ENCODE results near the gene BHLHE40. TPM values are rescaled to one million over a fixed set of nuclear protein-coding genes. Genes with fewer than 3 reads are reported as not detected.
A peak's percentile ranks its signal among the peaks of the same experiment; 100 is the strongest.

Gene BHLHE40
- total and polyA plus RNA-seq, 10 of the 15 experiments (the other 5 are each of a cell fraction or from before 2014, with no cell fraction given): 25.2 to 106 (median 51.4) TPM

- TF ChIP-seq ZBTB11 (CRISPR knock-in tag; IDR thresholded peaks at IDR 0.05) (no peak), CHD2 (IDR thresholded peaks at IDR 0.05; ENCODE audit: borderline replicate concordance, low read depth, low read length) (peak; percentile 62; the same call in 1 of the 2 replicates), EZH2 (IDR thresholded peaks at IDR 0.05; ENCODE audit: borderline replicate concordance, control insufficient read depth, low read depth, low read length) (no peak), USF1 (IDR thresholded peaks at IDR 0.05; ENCODE audit: borderline replicate concordance, extremely low read length, insufficient read depth, low read depth, low read length) (no peak), SMAD5 (IDR thresholded peaks at IDR 0.05; ENCODE audit: low read depth) (no peak; the same call in 1 of the 2 replicates), SMARCA5 (IDR thresholded peaks at IDR 0.05) (peak; percentile 68; the same call in 1 of the 2 replicates), SIN3A (IDR thresholded peaks at IDR 0.05; ENCODE audit: low read depth, low read length) (peak; percentile 66; the same call in 1 of the 2 replicates), NR2C2 (IDR thresholded peaks at IDR 0.05; ENCODE audit: borderline replicate concordance, control insufficient read depth, insufficient read length, low read depth) (no peak), WRNIP1 (IDR thresholded peaks at IDR 0.05; ENCODE audit: borderline replicate concordance, low read depth, low read length) (peak; percentile 51; the same call in 1 of the 2 replicates), IRF3 (IDR thresholded peaks at IDR 0.05) (no peak), MTA2 (IDR thresholded peaks at IDR 0.05; ENCODE audit: low read depth) (peak; percentile 96), CBFB (IDR thresholded peaks at IDR 0.05; ENCODE audit: low read depth) (peak; percentile 91), NRF1 (conservative IDR thresholded peaks at IDR 0.05; ENCODE audit: low read depth, low read length) (no peak), HDAC2 (IDR thresholded peaks at IDR 0.05) (no peak), FOXK2 (IDR thresholded peaks at IDR 0.05) (no peak), BMI1 (IDR thresholded peaks at IDR 0.05; ENCODE audit: borderline replicate concordance) (peak; percentile 74), ZBTB4 (CRISPR knock-in tag; IDR thresholded peaks at IDR 0.05) (no peak), GATAD2B (conservative IDR thresholded peaks at IDR 0.05; ENCODE audit: low read depth) (peak; percentile 90), MYB (IDR thresholded peaks at IDR 0.05; ENCODE audit: borderline replicate concordance, low read depth, low read length) (peak; percentile 72; the same call in 1 of the 2 replicates), ASH2L (IDR thresholded peaks at IDR 0.05; ENCODE audit: borderline replicate concordance, low read depth) (no peak), SREBF1 (IDR thresholded peaks at IDR 0.05; ENCODE audit: low read length) (peak; percentile 24; the same call in 1 of the 2 replicates)
Observed at GRCh38 chr3:4977001-4977852, 2.0 kb upstream of the BHLHE40 start (continued).

Data from GM12878 (cell line).